H1 (cell line): Measurements from ENCODE around the gene MRGPRE.

ENCODE experiments used
- CTCF ChIP-seq, 3 experiments: IDR thresholded peaks; 1 replicate in 2 of 3; 2 replicates in 1 of 3; pipeline versions ENCODE4 v1.5.1 to v1.6.1; 2011; ENCODE audit warnings: low read length in 3 of 3, mild to moderate bottlenecking in 3 of 3, inconsistent platforms in 2 of 3, low read depth in 1 of 3, moderate library complexity in 1 of 3; ENCODE audit not compliant: insufficient read depth in 1 of 3; ENCODE audit errors: control extremely low read depth in 1 of 3
- EZH2 ChIP-seq: fragments of 200-600 bp; sonication (generic); IDR thresholded peaks from 2 replicates; pipeline ENCODE4 v1.7.1; 2012; ENCODE audit warnings: low read depth, mild to moderate bottlenecking, moderate library complexity, low read length, inconsistent platforms; ENCODE audit not compliant: severe bottlenecking
- HDAC2 ChIP-seq, 2 experiments: fragments of 300-600 bp in 1 of 2; sonication (generic) in 1 of 2; IDR thresholded peaks; 2 replicates each; pipeline ENCODE4 v1.6.1; 2011 to 2012; ENCODE audit warnings: low read depth in 2 of 2, low read length in 2 of 2, mild to moderate bottlenecking in 2 of 2, moderate library complexity in 2 of 2, borderline replicate concordance in 1 of 2, inconsistent platforms in 1 of 2
- MAX ChIP-seq: IDR thresholded peaks from 2 replicates; pipeline ENCODE4 v1.6.1; 2012; ENCODE audit warnings: inconsistent platforms
- NANOG ChIP-seq: IDR thresholded peaks from 2 replicates; pipeline ENCODE4 v1.6.1; 2011; ENCODE audit warnings: low read length, low read depth, mild to moderate bottlenecking, inconsistent platforms; ENCODE audit not compliant: insufficient read depth, poor library complexity, severe bottlenecking
- PHF8 ChIP-seq: fragments of 200-600 bp; sonication (generic); conservative IDR thresholded peaks from 2 replicates; pipeline ENCODE4 v1.7.1; 2012; ENCODE audit warnings: low read depth, mild to moderate bottlenecking, inconsistent platforms, low read length, moderate library complexity
- POLR2AphosphoS5 ChIP-seq: IDR thresholded peaks from 2 replicates; pipeline ENCODE4 v1.6.1; 2011; ENCODE audit warnings: low read depth, low read length
- SIN3A ChIP-seq, 2 experiments: IDR thresholded peaks in 1 of 2; conservative IDR thresholded peaks in 1 of 2; 2 replicates each; pipeline ENCODE4 v1.6.1; 2011 to 2012; ENCODE audit warnings: low read length in 2 of 2, improper control_type of control experiment in 1 of 2, low read depth in 1 of 2, mild to moderate bottlenecking in 1 of 2
- TAF1 ChIP-seq: IDR thresholded peaks from 2 replicates; pipeline ENCODE4 v1.6.1; 2011; ENCODE audit warnings: mild to moderate bottlenecking, low read depth, low read length
- TEAD4 ChIP-seq: IDR thresholded peaks from 2 replicates; pipeline ENCODE4 v1.6.1; 2012; ENCODE audit warnings: low read depth, low read length, inconsistent platforms, mixed read lengths
- ZNF274 ChIP-seq: IDR thresholded peaks from 2 replicates; pipeline ENCODE4 v1.7.0; 2012; ENCODE audit warnings: low read length, borderline replicate concordance; ENCODE audit errors: extremely low read depth

DNA sequence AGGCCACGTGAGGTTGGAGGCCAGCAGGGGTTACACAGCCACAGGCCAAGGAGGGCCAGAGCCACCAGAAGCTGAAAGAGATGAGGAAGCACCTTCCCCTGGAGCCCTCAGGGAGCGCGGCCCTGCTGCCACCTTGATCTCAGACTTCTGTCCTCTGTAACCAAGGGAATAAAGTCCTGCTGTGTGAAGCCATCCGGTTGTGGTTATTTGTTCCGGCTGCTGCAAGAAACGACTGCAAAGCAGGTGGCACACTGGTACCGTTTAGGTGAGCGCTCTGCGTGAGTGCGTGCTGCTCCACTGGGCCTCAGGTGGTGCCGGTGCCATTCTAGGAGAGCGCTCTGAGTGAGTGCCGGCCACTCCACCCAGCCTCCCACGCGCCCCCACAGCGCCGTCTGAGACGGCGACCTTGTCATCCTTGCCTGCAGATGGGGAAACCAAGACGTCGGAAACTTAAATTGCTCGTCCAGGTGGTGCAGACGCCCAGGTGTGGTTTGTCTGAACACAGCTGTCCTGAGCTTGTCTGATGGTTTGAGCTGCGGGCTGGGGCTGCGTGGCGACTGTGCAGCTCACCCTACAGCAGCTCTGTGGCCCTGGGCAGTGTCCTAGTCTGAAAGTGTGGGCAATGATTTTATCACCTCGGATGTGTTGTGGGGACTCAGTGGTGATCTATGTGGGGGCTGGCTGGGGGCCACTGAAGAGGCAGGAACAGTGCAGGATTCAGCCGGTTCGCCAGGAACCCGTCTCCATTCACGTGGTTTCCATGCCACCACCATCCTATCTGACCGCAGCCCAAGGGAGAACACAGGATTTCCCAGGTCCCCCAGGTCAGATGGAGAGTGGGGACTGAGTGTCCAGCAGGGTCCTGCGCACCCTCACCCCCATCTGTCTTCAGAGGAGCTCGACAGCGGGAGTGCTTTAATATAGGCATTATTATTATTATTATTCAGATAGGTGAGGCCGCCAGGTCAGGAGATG lies 9.0 kb downstream of the MRGPRE start:
- TF ChIP-seq ZNF274: no peak
- TF ChIP-seq HDAC2 (IDR thresholded peaks at IDR 0.05; ENCODE audit: borderline replicate concordance in 1 of 2, low read depth in 2 of 2, low read length in 2 of 2): no peak
- TF ChIP-seq CTCF (IDR thresholded peaks at IDR 0.05; ENCODE audit: control extremely low read depth in 1 of 3, insufficient read depth in 1 of 3, low read depth in 1 of 3, low read length in 3 of 3): no peak
- TF ChIP-seq POLR2AphosphoS5: no peak
- TF ChIP-seq MAX: no peak
- TF ChIP-seq PHF8: no peak
- no peak for TF ChIP-seq EZH2
- TF ChIP-seq TAF1: no peak
- TF ChIP-seq TEAD4: no peak
- TF ChIP-seq SIN3A (conservative IDR thresholded peaks at IDR 0.05 in 1 of 2, IDR thresholded peaks at IDR 0.05 in 1 of 2; ENCODE audit: low read depth in 1 of 2, low read length in 2 of 2): no peak
- TF ChIP-seq NANOG: no peak
